GM19468 (cell line): ENCODE results near the gene RPS19.

ENCODE experiments used
- ATAC-seq: cut with Tn5 transposase; IDR thresholded peaks from one replicate; pipeline ENCODE4 v1.9.1; 2021; ENCODE audit warnings: mild to moderate bottlenecking, moderate library complexity, moderate number of reproducible peaks; ENCODE audit not compliant: unreplicated experiment; ENCODE audit errors: extremely low read depth

The RPS19 gene

DNA sequence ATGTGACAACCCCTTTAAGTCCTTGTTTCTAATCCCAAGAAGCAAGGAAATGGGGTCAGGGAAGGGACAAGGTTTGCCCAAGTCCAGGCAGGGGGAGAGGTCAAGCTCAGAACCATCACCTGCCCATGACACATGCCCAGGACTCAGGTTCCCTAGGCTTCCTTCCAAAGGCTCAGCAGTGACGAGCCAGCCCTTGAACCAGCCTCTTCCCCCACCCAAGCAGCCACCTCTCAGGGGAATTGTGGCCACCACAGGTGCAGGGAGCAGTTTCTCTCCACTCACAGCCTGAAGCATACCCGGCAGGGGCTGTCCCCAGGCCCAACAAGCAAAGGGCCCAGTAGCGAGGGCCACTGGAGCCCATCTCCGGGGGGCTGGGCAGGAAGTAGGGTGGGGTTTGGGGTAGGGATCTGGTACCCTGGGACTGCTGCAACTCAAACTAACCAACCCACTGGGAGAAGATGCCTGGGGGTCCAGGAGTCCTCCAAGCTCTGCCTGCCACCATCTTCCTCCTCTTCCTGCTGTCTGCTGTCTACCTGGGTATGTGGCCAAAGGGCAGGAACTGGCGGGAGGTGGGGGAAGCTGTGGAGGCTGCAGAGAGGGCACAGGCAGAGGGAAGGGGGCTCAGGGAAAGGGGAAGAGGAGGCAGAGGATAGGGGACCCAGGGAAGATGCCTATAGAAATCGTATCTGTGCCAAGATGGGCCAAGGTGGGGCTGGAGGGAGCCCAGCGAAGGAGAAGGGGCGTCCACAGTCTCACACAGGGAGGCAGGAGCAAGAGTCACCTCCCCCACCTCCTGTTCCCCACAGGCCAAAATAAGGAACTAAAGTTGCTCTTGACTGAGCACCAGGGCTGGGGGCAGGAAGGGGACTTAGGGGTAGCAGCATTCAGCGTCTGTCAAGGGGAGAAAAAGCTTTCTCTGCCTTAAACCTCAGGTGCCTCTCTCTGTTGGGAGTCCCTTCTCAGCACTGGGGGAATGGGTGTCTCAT, 17.1 kb downstream of the RPS19 start, which contains the start of gene CD79A:
TSS of gene CD79A (plus strand) at position 433 of the 986 bp plus-strand sequence. CDS start at position 459, 26 bp downstream.
- peak; percentile 62 for ATAC-seq

DNA sequence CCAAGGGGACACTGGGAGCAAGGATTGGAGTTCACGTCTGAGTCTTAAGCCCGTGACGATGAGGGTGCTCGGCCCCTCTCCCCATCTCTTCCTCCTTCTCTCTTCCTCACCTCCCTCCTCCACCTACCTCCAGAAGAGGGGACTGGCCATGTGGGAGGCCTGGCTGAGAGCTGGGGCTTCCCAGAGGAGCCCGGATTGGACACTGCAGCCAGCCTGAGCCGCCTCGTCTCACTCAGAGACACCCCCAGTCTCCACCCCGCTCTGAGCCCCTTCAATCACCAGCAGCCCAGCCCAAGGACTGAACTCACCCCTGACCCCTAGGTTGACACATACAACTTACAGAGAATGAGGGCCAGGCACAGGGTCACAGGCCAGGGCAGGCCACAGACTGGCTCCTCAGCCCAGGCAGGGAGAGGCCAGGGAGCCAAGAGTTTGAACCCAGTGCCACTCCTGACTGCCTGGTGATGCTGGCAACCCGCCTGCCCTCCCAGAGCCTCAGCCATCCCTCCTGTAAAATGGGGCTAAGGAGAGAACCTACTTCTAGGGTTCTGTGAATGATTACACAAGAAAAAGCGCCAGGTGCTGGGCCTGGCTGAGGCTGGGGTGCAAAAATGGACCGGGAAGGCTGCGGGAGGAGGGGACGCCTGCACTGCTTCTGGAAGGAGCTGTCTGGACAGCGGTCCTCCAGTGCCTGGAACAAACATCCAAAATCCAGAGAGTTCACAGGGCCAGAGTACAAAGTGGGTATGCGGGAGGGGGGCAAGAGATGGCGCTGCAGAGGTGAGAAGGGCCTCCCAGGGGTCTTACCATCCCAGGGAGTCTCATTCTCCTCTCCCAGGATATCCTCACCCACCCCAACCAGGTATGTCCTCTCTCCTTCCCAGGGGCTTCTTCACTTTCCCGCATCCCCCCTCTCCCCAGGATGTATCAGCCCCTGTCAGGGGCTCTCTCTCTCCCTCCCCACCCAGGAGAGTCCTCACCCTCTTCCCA, 18.2 kb downstream of the RPS19 start:
- ATAC-seq = no peak

DNA sequence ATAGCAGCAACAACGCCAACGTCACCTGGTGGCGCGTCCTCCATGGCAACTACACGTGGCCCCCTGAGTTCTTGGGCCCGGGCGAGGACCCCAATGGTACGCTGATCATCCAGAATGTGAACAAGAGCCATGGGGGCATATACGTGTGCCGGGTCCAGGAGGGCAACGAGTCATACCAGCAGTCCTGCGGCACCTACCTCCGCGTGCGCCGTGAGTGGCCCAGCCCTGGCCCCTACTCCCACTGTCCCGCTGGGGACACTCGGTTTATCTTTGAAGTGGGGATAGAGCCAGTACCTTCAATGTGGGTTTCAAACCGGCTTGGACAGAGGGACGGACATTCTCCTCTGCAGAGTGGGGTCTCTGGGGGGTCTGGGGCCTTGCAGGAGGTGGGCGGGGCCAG, 19.0 kb downstream of the RPS19 start:
- ATAC-seq = no peak

DNA sequence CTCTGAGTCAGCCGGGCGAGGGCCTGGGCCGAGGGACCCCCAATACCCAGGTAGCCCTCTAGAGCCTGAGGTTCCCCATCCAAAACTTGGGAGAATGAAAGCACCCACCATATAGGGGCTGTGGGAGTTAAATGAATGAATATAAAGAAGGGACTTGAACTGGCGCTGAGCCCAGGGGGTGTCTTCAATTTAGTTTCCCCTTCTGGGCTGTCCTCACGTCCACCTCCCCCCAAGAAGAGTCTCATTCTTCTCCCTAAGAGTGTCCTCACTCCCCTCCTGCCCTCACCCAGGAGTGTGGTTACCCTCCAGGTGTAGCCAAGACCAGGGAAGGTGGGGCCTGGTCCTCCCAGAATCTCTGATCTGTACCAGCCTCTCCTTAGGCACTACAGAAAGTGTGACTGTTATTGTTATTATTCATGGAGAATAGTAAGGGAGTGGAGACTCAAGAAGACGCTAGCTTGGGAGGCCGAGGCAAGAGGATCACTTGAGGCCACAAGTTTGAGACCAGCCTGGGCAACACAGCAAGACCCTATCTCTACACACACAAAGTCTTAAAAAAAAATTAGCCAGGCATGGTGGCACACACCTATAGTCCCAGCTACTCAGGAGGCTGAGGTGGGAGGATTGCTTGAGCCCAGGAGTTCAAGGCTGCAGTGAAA, 19.7 kb downstream of the RPS19 start:
- no peak for ATAC-seq

DNA sequence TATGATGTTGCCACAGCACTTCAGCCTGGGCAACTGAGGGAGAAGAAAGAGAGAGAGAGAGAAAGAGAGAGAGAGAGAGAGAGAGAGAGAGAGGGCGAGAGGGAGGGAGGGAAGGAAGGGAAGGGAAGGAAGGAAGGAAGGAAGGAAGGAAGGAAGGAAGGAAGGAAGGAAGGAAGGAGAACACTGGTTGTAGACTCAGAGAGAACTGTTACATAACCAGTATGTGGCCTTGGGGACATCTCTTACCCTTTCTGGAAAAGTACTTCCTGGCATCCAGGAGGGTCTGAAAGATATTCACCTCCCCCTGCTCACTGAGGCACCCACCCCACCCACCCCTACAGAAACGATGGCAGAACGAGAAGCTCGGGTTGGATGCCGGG, 20.3 kb downstream of the RPS19 start:
- no peak for ATAC-seq

DNA sequence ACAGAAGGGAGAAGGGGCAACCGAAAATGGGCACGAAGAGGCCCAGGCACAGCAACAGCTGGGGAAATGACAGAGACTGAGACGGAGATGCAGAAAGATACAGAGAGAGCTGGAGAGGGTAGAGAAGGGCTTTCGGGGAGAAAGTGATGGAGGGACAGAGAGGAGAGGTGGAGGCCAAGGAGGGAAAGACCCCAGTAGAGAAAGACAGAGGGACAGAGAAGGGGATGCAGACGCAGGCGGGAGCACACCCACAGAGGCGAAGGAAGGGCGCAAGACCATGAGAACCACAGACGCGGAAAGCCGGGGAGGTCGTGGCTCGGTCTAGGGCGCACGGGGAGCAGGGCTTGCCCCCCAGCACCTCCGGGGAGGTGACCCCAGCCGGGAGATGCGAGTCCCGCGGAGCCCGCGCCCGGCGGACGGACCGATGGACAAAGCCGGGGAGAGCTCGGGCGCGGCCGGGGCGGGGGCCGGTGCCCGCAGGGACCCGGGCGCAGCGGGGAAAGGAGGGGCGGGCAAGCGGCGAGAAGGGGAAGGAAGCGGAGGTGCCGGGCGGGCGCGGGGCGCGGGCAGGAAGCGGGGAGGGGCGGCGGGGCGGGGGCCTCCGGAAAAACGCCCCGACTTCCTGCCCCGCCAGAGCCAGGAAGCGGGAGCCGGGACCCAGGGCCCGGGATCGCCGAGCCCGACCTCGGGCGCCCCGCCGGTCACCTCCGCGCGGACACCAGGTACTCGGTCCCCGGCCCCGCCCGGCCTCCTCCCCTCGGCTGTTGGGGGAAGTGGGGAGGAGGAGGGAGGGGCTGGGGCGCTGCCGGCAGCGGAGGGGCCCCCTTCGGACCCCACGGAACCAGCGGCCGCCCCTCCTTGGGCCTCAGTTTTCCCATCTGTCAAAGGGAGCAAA, 22.8 kb downstream of the RPS19 start, which contains the start of gene ARHGEF1:
TSS of gene ARHGEF1 (plus strand) at position 617 of the 895 bp plus-strand sequence. CDS start 4,899 bp downstream, outside the sequence.
- ATAC-seq = no peak

DNA sequence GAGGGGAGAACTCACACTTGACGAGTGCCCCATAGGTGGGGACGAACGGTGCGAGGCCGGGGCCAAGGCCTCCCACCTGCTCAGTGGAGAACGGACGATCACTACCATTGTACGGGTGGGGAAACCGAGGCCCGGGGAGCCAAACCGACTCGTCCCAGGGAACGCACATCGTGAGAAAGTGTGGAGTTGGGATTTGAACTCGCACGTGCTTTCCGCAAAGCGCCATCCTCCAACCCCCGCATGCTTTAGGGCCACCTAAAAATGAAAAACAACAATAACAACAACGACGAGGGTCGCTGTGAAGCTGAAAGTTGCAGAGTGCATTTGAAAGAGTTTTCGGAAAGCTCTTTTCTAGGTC, 23.4 kb downstream of the RPS19 start:
- no peak for ATAC-seq

DNA sequence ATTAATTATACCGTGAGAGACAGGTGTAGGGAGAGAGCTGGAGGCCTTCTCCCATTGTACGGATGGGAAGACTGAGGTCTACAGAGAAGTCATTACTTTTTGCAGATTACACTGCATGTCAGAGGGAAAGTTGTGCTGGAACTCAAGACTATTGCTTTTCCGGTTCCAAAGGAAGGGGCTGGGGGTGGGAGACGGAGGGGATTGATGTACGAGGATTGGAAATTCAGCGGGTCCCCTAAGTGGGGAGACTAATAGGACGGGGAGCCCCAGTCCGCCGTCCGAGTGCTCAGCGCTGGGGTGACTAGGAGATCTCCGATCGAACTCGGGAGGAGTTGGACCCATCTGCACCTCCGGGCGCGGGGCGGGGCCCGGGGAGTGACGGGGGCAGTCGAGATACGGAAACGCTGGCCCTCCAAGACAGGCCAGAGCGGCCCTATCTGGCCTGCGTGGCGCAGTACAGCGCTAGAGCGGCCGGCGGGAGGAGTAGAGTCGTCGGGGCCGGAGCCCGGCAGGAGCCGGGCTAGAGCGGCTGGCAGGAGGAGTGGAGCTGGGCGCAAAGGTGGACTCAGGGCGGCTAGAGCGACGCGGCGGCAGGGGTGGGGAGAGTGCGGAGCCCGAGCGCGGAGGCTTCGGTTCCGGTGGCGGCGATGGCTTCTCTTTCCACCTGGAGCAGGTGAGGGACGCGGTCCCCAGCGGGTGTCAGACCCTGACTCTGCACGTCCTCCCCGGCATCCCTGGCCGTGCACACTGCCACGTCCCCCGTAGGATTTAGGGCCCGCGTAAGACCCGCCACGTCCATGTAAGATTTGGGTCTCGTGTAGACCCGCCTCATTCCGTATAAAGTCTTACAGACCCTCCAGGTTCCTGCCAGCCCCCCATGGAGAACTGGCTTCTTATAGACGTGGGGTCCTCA, 24.0 kb downstream of the RPS19 start:
- peak; percentile 75 for ATAC-seq

DNA sequence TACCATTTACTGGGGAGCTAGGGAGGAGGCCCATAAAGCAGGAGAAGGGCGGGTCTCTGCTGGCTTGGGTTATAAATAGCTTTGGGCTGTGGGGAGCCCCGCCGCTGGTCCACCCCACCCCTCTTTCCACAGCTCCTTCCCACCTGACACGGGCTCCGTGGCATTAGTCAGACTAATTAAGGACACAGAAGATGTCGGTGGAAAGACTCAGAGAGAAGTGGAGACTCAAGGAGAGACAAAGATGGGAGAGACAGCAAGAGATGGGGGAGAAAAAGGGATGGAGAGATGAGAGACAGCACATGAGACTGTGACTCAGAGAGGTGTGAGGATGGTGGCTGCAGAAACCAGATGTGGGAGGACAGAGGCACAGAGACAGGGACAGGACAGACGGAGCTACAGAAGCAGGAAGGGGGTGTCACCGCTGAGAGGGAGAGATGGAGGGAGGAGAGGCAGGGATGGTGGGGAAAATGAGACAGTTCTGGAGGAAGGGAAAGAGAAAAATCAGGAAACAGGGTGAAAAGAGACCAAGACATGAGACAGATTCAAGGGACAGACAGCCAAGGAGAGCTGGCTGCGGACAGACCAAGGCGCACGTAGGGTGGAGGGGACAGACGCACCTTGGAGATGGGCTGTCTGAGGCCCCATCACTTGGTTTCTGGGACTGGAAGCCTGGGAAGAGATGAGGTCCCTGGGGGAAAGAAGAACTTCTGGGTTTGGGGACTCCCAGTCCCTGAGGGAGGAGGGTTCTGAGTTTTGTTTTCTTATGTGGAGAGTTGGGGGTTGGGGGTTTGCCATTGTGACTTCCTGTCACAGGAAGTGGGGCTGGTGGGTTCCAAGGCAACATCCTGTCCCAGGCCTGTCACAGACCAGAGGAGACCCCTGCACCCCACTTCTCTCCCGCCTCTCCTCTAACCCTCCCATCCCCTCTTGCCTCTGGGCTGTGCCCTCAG, 27.0 kb downstream of the RPS19 start:
- ATAC-seq = no peak

DNA sequence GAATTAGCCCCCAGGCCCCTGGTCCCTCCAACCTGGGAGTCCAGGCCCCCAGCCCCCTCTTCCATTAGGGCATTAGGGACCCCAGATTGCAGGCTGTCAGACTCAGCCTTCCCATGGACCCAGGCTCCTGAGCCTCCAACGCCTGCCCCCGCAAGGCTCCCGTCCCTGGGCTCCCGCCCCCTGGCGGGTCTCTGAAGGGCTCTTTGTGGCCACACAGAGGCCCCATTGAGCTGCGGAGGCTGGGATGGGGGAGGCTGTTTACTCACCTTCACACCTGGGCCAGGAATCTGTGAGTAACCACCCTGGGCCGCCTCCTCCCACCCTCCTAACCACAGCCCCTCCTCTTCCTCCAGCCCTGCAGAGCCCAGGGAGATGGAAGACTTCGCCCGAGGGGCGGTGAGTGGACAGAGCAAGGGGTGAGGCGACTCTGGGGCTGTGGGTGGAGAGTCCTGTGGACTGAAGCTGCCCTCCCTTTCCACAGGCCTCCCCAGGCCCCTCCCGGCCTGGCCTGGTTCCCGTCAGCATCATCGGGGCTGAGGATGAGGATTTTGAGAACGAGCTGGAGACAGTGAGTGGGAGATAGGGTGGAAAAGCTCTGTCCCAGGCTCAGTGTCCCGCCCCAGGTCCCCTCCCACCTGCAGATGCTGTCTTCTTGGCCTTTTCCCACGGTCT, 27.8 kb downstream of the RPS19 start:
- no peak for ATAC-seq

DNA sequence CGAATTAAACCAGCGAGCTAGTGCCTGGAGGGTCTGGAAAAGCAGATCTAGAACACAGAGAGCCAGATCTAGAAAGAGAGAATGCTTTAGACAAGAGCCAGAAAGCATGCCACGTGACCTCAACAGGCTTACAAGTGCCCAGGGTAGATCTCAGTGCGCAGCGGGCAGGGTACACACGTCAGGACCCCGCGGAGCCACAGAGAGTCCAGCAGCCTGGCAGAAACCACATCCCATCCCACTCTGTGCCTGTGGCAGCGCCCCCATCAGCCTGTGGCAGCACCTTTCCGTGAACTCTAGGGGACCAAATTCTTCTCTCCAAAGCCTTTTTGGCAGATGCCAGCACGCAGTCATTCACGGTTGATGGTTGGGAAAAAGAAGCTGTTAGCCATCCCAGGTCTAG, 28.9 kb downstream of the RPS19 start:
- no peak for ATAC-seq

DNA sequence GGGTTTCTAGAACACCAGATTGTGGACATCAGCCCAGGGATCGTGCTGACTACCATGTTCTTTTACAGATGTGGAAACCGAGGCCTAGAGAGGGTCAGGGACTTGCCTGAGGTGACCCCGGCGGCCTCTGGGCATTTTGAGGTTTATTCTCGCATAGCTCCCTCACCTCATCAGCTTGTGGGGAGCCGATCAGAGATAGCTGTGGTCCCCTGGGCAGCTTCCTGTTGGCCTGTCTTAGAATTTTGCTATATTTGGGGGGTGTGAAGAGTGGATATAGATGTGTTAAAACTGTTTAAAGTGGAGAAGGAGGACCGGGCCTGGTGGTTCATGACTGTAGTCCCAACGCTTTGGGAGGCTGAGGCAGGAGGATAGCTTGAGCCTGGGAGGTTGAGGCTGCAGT, 29.8 kb downstream of the RPS19 start:
- no peak for ATAC-seq

DNA sequence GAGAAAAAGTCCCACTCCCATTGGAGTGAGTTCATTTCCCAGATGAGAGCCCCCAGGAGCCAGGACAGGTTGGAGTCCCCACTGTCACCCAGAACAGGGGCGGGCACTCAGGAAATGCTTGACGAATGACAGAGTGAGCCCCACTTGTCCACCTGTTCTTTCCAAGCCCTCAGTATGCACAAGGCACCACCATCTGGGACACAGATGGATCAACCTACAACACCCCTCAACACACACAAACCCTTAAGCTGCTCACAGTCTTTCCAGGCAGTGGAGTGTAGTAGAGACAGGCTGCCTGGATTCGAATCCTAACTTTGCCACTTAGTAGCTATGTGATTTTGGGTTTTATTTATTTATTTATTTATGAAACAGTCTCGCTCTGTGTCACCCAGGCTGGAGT, 30.9 kb downstream of the RPS19 start:
- no peak for ATAC-seq

DNA sequence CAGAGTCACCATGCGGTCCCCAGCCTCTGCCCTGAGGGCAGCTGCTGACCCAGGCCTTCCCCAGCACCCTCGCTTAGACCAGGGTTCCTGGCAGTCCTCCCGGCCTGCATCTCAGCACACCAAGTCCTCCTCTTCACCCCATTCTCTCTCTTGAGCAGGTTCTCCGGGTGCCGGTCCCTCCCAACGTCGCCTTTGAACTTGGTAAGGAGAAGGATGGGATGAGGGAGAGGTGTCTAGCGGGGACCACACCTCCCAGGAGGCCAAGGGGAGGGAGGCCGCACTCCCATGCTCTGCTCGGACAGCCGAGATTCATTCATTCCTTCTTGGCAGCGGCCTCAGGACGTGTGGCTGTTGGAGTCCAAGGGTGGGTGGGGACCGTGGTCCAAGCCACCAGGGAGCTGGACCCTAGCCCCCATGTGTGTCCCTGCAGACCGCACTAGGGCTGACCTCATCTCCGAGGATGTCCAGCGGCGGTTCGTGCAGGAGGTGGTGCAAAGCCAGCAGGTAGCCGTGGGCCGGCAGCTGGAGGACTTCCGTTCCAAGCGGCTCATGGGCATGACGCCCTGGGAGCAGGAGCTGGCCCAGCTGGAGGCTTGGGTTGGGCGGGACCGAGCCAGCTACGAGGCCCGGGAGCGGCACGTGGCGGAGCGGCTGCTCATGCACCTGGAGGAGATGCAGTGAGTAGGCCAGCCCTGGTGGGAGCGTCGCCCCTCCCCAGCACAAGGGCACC, 32.3 kb downstream of the RPS19 start:
- no peak for ATAC-seq

DNA sequence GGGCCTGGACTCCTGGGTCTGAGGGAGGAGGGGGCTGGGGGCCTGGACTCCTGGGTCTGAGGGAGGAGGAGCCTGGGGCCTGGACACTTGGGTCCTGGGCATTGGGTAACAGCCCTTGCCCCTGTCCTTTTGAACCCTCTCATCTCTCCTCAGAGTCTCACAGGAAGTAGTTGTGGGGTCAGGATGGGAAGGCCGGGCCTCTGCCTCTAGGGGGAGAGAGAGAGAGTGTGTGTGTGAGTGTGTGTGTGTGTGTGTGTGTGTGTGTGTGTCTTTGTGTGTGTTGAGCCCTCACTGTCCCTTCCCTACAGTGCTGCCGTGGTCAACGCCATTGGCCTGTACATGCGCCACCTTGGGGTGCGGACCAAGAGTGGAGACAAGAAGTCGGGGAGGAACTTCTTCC, 33.8 kb downstream of the RPS19 start:
- no peak for ATAC-seq

DNA sequence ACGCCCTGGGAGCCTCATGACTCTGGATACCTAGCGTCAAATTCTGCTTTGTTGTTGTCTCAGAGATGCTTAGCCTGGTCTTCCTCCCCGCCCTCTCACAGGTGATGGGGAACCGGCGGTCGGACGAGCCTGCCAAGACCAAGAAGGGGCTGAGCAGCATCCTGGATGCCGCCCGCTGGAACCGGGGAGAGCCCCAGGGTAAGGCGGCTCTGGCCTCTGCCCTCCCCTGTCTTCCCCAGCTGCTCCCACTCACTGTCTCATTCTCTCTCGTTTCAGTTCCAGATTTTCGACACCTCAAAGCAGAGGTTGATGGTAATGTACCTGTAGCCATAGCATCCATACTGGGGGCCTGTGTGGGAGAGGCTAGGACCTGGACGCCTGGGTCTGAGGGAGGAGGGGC, 34.3 kb downstream of the RPS19 start:
- no peak for ATAC-seq
